Uterus (tissue), 4 donors: ENCODE data around the gene CADM2. TPM values are rescaled to one million over a fixed set of nuclear protein-coding genes. Genes with fewer than 3 reads are reported as not detected.

Experiments
- DNase-seq, 2 donors: peaks; one replicate each; pipeline ENCODE4 v3.0.0-alpha.2; 2019 to 2020
- H3K27ac ChIP-seq, 2 donors: fragments of 200-600 bp; sonication (generic); 1 replicate in 1 of 2; 2 replicates in 1 of 2; pipeline ENCODE4 v1.5.1; 2016 to 2018
- H3K27me3 ChIP-seq, 2 donors: fragments of 200-600 bp; sonication (generic); one replicate each; pipeline ENCODE4 v1.5.1; 2018 to 2019; ENCODE audit warnings: control low read depth in 1 of 2
- H3K36me3 ChIP-seq, 2 donors: fragments of 200-600 bp; sonication (generic); one replicate each; pipeline ENCODE4 v1.5.1; 2019; ENCODE audit warnings: control low read depth in 1 of 2
- H3K4me1 ChIP-seq, 2 donors: fragments of 200-600 bp; sonication (generic); one replicate each; pipeline ENCODE4 v1.5.1; 2018 to 2019; ENCODE audit warnings: control low read depth in 1 of 2
- H3K4me3 ChIP-seq, 2 donors: fragments of 200-600 bp; sonication (generic); 1 replicate in 1 of 2; 2 replicates in 1 of 2; pipeline ENCODE4 v1.5.1; 2018 to 2019; ENCODE audit warnings: mild to moderate bottlenecking in 1 of 2
- H3K9me3 ChIP-seq, 2 donors: fragments of 200-600 bp; sonication (generic); one replicate each; pipeline ENCODE4 v1.5.1; 2019; ENCODE audit warnings: control low read depth in 1 of 2
- CTCF ChIP-seq, 4 experiments: fragments of 200-600 bp in 2 of 4; fragments of 450-650 bp in 2 of 4; sonication (generic) in 2 of 4; IDR thresholded peaks; one replicate each; pipeline ENCODE4 v1.5.1; 2016 to 2019; ENCODE audit warnings: antibody characterized with exemption in 4 of 4, mild to moderate bottlenecking in 2 of 4, moderate library complexity in 1 of 4
- POLR2A ChIP-seq, 2 donors: fragments of 450-650 bp; IDR thresholded peaks; one replicate each; pipeline ENCODE4 v1.6.1; 2016; ENCODE audit warnings: antibody characterized with exemption in 2 of 2, mild to moderate bottlenecking in 1 of 2, moderate library complexity in 1 of 2
- intact Hi-C: fragments of 100-400 bp; cut with DNase I; formaldehyde crosslinking; loops from one replicate; pipeline ENCODE4 v1.15.1; 2023; ENCODE audit warnings: low total_unique reads
- total RNA-seq, 4 donors: library from RNA; depleted of rRNA in 3 of 4; stranded (reverse); fragments of >200 nt in 3 of 4; gene quantifications; one replicate each; pipeline versions ENCODE4 v1.1.0 to v1.2.4, GENCODE V29; 2014 to 2023
- donor health status: DM: yes; HTN: yes; CAD: no.

CADM2 gene
- total RNA-seq, 4 donors from 2014 or later = 0.29 to 6.6 (median 0.85) TPM; not detected in 1

- H3K4me3 ChIP-seq = no peak overlapping the region
- intact Hi-C loops = no loop called here
- H3K27me3 ChIP-seq = no peaks in the 10 kb centered on the region
- DNase-seq = no peak
- no peaks in the 10 kb centered on the region for H3K36me3 ChIP-seq
- H3K27ac ChIP-seq = no peak overlapping the region
- no peaks in the 10 kb centered on the region for H3K4me1 ChIP-seq
- TF ChIP-seq CTCF (IDR thresholded peaks at IDR 0.05) (no peak), POLR2A (IDR thresholded peaks at IDR 0.05) (no peak)
- no peaks in the 10 kb centered on the region for H3K9me3 ChIP-seq
These were observed 557.4 kb downstream of the CADM2 start for GRCh38 chr3:85516146-85516545.

DNA sequence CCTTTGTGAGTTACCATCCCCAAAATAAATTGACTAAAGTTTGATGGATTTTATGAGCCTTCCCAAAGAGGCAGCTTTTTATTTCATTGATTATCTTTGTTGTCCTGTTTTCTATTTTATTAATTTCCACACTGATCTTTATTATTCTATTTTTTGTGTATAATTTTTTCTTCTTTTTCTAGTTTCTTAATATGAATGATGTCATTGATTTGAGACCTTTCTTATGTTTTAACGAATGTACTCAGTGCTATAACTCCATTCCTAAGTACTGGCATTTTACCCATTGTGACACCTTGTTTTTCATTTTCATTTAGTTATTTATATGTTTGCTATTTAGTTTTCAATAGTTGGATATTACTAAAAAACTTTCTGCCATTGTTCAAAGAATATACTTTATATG, 565.3 kb downstream of the CADM2 start:
- H3K27me3 ChIP-seq = no peaks in the 10 kb centered on the region
- no peaks in the 10 kb centered on the region for H3K9me3 ChIP-seq
- H3K4me3 ChIP-seq = no peak overlapping the region
- H3K4me1 ChIP-seq = no peaks in the 10 kb centered on the region
- no peak for DNase-seq
- H3K36me3 ChIP-seq = no peaks in the 10 kb centered on the region
- intact Hi-C loops = no loop called here
- H3K27ac ChIP-seq = no peak overlapping the region
- TF ChIP-seq CTCF (IDR thresholded peaks at IDR 0.05) = no peak
- TF ChIP-seq POLR2A (IDR thresholded peaks at IDR 0.05) = no peak

DNA sequence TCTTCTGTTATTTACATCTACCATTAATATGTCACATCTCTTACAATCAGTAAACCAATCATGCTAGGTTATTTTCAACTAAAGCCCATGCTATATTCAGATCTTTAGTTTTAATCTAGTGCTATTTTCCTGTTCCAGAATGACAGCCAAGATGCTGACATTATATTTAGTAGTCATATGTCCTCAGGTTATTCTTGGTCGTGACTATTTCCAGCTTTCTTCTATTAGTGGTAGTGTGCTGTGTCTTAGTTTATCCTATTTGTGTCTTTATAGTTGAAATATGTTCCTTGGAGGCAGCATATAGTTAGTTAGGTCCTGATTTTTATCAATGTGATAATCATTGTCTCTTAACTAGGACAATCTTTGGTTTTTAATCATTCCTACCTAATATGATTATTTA, 566.5 kb downstream of the CADM2 start:
- no peaks in the 10 kb centered on the region for H3K27me3 ChIP-seq
- no peak overlapping the region for H3K27ac ChIP-seq
- no peak overlapping the region for H3K4me3 ChIP-seq
- no peaks in the 10 kb centered on the region for H3K4me1 ChIP-seq
- intact Hi-C loops = no loop called here
- no peak for TF ChIP-seq CTCF (IDR thresholded peaks at IDR 0.05)
- no peak for TF ChIP-seq POLR2A (IDR thresholded peaks at IDR 0.05)
- DNase-seq = no peak
- no peaks in the 10 kb centered on the region for H3K9me3 ChIP-seq
- H3K36me3 ChIP-seq = no peaks in the 10 kb centered on the region

DNA sequence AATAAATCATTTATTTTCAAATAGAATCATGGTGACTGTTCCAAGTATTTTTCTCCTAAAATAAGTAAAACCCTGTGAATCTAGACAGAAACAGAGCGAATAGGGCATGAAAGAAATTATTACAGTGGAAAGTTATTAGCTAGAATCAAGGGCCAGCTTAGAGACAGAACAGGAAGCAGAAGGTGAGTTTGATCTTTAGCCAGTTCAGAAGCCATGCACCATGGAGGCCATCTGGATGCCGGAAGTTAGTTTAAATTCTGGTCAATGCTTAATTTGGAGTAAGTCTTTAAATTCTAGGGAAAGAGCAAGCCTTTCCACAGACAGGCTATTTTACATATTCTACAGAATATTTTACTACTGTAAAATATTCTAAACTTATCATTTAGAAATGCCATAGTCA, 574.8 kb downstream of the CADM2 start:
- no peak for DNase-seq
- no peak for TF ChIP-seq CTCF (IDR thresholded peaks at IDR 0.05)
- no peak for TF ChIP-seq POLR2A (IDR thresholded peaks at IDR 0.05)
- intact Hi-C loops = no loop called here
- Histone ChIP-seq H3K4me1 (no peaks in the 10 kb centered on the region), H3K27me3 (no peaks in the 10 kb centered on the region), H3K9me3 (no peaks in the 10 kb centered on the region), H3K4me3 (no peak overlapping the region), H3K27ac (no peak overlapping the region), H3K36me3 (no peaks in the 10 kb centered on the region)

GRCh38 chr3:85535517-85535916, 576.7 kb downstream of the CADM2 start:
- TF ChIP-seq CTCF (IDR thresholded peaks at IDR 0.05) (no peak), POLR2A (IDR thresholded peaks at IDR 0.05) (no peak)

More at GRCh38 chr3:85535517-85535916, 576.7 kb downstream of the CADM2 start:
- Histone ChIP-seq H3K4me3 (no peak overlapping the region), H3K36me3 (no peaks in the 10 kb centered on the region), H3K27ac (no peak overlapping the region), H3K4me1 (no peaks in the 10 kb centered on the region), H3K27me3 (no peaks in the 10 kb centered on the region), H3K9me3 (no peaks in the 10 kb centered on the region)
- intact Hi-C loops = no loop called here
- DNase-seq = no peak
